ENCODE results near the gene FNDC3B. TPM values are rescaled to one million over a fixed set of nuclear protein-coding genes. Genes with fewer than 3 reads are reported as not detected.
A peak's percentile ranks its signal among the peaks of the same experiment; 100 is the strongest.

Gene FNDC3B
- total and polyA plus RNA-seq, 9 of the 15 experiments (the other 6 are each of a cell fraction or from before 2014, with no cell fraction given) = 7.0 to 35.8 (median 16.2) TPM

DNA sequence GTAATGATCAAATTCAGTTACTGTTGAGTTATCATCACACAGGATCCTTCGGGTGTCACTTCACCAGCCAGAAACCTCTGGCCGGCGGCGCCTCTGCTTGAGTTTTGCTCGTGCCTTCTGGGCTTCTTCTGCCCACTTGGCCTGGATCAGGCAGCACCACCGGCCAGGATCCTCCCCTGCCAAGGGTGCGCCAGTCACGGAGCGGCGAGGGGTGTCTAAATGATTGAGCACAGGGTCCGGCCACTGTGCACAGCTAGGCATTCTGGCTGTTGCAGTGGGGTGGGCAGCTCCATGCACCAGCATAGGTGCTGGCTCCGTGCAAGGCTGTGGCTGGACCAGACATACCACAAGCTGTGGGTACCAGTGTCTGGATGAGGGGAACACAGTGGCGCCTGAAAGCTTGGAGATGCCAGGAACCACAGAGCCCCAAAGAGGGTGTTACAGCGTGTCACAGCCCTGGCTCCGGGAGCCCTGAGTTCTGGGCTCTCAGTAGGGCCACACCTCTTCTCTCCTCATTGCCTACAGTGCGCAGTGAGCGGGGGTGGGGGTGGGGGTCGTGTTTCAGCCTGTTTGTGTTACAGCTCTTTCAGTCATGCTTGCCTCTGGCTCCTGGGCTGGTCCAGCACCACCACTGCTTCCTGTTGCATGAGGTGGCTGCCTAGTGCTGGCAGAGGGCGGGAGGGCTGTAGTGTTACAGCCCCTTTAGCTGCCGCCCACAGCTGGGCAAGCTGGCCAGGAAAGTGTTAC is 169.4 kb downstream of the FNDC3B start (continued):
- TF ChIP-seq, protein P1, sequence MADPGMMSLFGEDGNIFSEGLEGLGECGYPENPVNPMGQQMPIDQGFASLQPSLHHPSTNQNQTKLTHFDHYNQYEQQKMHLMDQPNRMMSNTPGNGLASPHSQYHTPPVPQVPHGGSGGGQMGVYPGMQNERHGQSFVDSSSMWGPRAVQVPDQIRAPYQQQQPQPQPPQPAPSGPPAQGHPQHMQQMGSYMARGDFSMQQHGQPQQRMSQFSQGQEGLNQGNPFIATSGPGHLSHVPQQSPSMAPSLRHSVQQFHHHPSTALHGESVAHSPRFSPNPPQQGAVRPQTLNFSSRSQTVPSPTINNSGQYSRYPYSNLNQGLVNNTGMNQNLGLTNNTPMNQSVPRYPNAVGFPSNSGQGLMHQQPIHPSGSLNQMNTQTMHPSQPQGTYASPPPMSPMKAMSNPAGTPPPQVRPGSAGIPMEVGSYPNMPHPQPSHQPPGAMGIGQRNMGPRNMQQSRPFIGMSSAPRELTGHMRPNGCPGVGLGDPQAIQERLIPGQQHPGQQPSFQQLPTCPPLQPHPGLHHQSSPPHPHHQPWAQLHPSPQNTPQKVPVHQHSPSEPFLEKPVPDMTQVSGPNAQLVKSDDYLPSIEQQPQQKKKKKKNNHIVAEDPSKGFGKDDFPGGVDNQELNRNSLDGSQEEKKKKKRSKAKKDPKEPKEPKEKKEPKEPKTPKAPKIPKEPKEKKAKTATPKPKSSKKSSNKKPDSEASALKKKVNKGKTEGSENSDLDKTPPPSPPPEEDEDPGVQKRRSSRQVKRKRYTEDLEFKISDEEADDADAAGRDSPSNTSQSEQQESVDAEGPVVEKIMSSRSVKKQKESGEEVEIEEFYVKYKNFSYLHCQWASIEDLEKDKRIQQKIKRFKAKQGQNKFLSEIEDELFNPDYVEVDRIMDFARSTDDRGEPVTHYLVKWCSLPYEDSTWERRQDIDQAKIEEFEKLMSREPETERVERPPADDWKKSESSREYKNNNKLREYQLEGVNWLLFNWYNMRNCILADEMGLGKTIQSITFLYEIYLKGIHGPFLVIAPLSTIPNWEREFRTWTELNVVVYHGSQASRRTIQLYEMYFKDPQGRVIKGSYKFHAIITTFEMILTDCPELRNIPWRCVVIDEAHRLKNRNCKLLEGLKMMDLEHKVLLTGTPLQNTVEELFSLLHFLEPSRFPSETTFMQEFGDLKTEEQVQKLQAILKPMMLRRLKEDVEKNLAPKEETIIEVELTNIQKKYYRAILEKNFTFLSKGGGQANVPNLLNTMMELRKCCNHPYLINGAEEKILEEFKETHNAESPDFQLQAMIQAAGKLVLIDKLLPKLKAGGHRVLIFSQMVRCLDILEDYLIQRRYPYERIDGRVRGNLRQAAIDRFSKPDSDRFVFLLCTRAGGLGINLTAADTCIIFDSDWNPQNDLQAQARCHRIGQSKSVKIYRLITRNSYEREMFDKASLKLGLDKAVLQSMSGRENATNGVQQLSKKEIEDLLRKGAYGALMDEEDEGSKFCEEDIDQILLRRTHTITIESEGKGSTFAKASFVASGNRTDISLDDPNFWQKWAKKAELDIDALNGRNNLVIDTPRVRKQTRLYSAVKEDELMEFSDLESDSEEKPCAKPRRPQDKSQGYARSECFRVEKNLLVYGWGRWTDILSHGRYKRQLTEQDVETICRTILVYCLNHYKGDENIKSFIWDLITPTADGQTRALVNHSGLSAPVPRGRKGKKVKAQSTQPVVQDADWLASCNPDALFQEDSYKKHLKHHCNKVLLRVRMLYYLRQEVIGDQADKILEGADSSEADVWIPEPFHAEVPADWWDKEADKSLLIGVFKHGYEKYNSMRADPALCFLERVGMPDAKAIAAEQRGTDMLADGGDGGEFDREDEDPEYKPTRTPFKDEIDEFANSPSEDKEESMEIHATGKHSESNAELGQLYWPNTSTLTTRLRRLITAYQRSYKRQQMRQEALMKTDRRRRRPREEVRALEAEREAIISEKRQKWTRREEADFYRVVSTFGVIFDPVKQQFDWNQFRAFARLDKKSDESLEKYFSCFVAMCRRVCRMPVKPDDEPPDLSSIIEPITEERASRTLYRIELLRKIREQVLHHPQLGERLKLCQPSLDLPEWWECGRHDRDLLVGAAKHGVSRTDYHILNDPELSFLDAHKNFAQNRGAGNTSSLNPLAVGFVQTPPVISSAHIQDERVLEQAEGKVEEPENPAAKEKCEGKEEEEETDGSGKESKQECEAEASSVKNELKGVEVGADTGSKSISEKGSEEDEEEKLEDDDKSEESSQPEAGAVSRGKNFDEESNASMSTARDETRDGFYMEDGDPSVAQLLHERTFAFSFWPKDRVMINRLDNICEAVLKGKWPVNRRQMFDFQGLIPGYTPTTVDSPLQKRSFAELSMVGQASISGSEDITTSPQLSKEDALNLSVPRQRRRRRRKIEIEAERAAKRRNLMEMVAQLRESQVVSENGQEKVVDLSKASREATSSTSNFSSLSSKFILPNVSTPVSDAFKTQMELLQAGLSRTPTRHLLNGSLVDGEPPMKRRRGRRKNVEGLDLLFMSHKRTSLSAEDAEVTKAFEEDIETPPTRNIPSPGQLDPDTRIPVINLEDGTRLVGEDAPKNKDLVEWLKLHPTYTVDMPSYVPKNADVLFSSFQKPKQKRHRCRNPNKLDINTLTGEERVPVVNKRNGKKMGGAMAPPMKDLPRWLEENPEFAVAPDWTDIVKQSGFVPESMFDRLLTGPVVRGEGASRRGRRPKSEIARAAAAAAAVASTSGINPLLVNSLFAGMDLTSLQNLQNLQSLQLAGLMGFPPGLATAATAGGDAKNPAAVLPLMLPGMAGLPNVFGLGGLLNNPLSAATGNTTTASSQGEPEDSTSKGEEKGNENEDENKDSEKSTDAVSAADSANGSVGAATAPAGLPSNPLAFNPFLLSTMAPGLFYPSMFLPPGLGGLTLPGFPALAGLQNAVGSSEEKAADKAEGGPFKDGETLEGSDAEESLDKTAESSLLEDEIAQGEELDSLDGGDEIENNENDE (IDR thresholded peaks at IDR 0.05; ENCODE audit: low read depth, low read length) = no peak
- no peak for TF ChIP-seq ZNF639 (CRISPR knock-in tag; conservative IDR thresholded peaks at IDR 0.05 in 1 of 2, IDR thresholded peaks at IDR 0.05 in 1 of 2)
- peak; percentile 57; the same call in 1 of the 2 replicates for TF ChIP-seq ZKSCAN1 (IDR thresholded peaks at IDR 0.05; ENCODE audit: low read depth, low read length)
- TF ChIP-seq ZNF76 (CRISPR knock-in tag; IDR thresholded peaks at IDR 0.05; ENCODE audit: borderline replicate concordance) = no peak
- TF ChIP-seq ILK (tag; IDR thresholded peaks at IDR 0.05; ENCODE audit: borderline replicate concordance, low read depth) = no peak
